Right atrium auricular region (tissue), 2 donors: ENCODE results near the gene NXNL2. TPM values are rescaled to one million over a fixed set of nuclear protein-coding genes. Genes with fewer than 3 reads are reported as not detected.
A peak's percentile ranks its signal among the peaks of the same experiment; 100 is the strongest.

Experiments used
- DNase-seq: peaks from one replicate; pipeline ENCODE4 v3.0.0-alpha.2; 2019; ENCODE audit warnings: low spot score
- H3K27ac ChIP-seq, 2 donors: fragments of 200-600 bp; sonication (generic); 1 replicate in 1 of 2; 2 replicates in 1 of 2; pipeline ENCODE4 v1.5.1; 2016 to 2019
- H3K27me3 ChIP-seq, 2 donors: fragments of 200-600 bp; sonication (generic); one replicate each; pipeline versions ENCODE4 v1.5.1 to v1.6.0; 2017 to 2019
- H3K36me3 ChIP-seq: fragments of 200-600 bp; sonication (generic); one replicate; pipeline ENCODE4 v1.5.1; 2016
- H3K4me1 ChIP-seq, 2 donors: fragments of 200-600 bp; sonication (generic); one replicate each; pipeline versions ENCODE4 v1.5.1 to v1.6.0; 2017 to 2019
- H3K4me3 ChIP-seq, 2 donors: fragments of 200-600 bp; sonication (generic); 1 replicate in 1 of 2; 2 replicates in 1 of 2; pipeline ENCODE4 v1.5.1; 2017 to 2019; ENCODE audit warnings: mild to moderate bottlenecking in 1 of 2, moderate library complexity in 1 of 2
- H3K9me3 ChIP-seq, 2 donors: fragments of 200-600 bp; sonication (generic); one replicate each; pipeline ENCODE4 v1.5.1; 2019
- total RNA-seq, 2 donors: library from RNA; depleted of rRNA; stranded (reverse); fragments of >200 nt; gene quantifications; one replicate each; pipeline ENCODE4 v1.1.0, GENCODE V29; 2016
- TF ChIP-seq, protein P1 (sequence below), 2 donors: fragments of 200-600 bp; sonication (generic); IDR thresholded peaks; one replicate each; pipeline ENCODE4 v1.5.1; 2019; ENCODE audit warnings: antibody characterized with exemption in 2 of 2

NXNL2 gene
- total RNA-seq, 2 donors from 2014 or later, result not detected

DNA sequence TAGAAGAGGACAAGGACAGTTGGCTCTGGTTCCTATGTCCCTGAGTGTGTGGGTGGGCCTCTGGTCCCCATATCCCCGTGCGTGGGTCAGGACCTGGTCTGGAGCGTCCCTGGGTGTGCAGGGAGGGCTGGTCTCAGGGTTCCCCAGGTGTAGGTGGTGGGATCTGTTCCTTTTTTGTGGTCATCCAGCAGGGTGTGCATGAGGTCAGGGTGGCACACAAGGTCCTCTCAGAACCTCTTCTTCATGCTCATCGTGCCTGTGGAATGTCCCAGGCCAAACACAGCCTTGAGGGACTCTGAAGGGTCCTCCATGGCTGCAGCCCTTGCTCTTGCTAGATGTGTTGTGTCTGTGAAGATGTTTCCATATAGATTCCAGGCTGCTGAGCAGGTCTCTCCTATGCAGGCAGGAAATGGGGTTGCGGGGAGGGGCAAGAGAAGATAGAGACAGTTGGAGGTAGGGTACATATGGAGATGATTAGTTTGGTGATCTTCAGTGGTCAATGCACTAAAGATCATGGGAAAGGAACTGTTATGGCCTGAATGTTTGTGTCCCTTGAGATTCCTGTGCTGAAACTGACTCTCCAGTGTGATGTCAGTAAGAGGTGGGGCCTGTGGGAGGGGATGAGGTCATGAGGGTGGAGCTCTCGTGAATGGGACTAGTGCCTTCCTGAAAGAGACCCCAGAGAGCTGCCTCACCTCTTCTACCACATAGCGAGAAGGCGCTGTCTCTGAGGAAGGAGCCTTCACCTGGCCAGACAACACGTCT is 53.1 kb downstream of the NXNL2 start:
- Histone ChIP-seq H3K36me3 (no peaks in the 10 kb centered on the region), H3K4me3 (no peak overlapping the region), H3K27me3 (no peaks in the 10 kb centered on the region), H3K4me1 (peaks cover 0 to 7% of the 10 kb centered on the region in 2 donors), H3K27ac (no peak overlapping the region), H3K9me3 (no peaks in the 10 kb centered on the region)
- no peak for DNase-seq
- TF ChIP-seq, protein P1, sequence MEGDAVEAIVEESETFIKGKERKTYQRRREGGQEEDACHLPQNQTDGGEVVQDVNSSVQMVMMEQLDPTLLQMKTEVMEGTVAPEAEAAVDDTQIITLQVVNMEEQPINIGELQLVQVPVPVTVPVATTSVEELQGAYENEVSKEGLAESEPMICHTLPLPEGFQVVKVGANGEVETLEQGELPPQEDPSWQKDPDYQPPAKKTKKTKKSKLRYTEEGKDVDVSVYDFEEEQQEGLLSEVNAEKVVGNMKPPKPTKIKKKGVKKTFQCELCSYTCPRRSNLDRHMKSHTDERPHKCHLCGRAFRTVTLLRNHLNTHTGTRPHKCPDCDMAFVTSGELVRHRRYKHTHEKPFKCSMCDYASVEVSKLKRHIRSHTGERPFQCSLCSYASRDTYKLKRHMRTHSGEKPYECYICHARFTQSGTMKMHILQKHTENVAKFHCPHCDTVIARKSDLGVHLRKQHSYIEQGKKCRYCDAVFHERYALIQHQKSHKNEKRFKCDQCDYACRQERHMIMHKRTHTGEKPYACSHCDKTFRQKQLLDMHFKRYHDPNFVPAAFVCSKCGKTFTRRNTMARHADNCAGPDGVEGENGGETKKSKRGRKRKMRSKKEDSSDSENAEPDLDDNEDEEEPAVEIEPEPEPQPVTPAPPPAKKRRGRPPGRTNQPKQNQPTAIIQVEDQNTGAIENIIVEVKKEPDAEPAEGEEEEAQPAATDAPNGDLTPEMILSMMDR (IDR thresholded peaks at IDR 0.05), result no peak

DNA sequence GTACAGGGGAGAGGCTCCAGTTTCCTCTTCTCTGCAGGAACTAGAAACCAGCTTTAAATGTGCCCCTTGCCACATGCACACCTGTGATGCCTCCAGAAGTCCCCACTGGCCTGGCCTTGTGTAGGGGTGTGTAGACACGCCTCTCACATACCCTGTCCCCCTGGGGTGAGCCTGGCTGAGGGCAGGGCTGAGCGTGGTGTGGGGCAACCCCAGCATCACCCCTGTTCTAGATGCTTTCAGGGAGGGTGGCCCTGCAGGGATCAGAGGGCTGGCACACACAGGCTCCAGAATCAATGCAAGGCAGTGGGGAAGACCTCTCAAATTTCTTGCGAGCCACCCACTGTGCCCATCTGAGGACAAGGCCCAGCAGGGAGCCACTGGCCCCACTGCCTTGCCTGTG is 54.7 kb downstream of the NXNL2 start:
- H3K4me1 ChIP-seq, result no peaks in the 10 kb centered on the region
- no peak overlapping the region for H3K27ac ChIP-seq
- TF ChIP-seq, protein P1 (IDR thresholded peaks at IDR 0.05), result no peak
- no peaks in the 10 kb centered on the region for H3K27me3 ChIP-seq
- no peak overlapping the region for H3K4me3 ChIP-seq
- H3K36me3 ChIP-seq, result no peaks in the 10 kb centered on the region
- no peak for DNase-seq
- no peaks in the 10 kb centered on the region for H3K9me3 ChIP-seq

DNA sequence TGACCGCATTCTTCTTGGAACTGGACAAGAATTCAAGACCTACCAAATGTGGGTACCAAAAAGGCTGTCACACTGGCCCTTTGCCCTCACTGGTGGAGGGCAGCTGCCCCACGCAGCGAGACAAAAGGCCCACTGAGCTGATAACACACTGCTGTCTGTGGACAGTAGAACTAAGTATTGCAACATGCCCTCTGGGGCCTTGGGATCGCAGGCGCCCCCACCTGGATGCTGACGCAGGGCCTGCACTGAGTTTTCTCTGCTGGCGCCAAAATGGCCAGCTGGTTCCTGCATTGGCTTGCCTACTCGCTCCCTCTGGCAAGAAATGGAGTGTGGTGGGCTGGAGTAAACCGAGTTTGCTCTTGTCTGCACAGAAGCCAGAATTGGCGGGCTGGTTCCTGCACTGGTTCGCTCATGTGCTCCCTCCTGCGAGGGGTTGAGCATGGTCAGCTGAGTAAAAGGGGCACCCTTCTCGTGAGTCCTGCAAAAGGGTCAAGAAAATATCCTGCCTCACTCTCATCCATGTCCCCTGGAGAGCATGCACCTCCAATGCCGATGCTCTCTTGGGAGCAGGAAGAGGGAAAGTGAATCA is 55.7 kb downstream of the NXNL2 start:
- no peak overlapping the region for H3K27ac ChIP-seq
- no peaks in the 10 kb centered on the region for H3K36me3 ChIP-seq
- no peaks in the 10 kb centered on the region for H3K4me1 ChIP-seq
- H3K27me3 ChIP-seq, result no peaks in the 10 kb centered on the region
- no peaks in the 10 kb centered on the region for H3K9me3 ChIP-seq
- TF ChIP-seq, protein P1 (IDR thresholded peaks at IDR 0.05), result no peak
- no peak for DNase-seq
- H3K4me3 ChIP-seq, result no peak overlapping the region

DNA sequence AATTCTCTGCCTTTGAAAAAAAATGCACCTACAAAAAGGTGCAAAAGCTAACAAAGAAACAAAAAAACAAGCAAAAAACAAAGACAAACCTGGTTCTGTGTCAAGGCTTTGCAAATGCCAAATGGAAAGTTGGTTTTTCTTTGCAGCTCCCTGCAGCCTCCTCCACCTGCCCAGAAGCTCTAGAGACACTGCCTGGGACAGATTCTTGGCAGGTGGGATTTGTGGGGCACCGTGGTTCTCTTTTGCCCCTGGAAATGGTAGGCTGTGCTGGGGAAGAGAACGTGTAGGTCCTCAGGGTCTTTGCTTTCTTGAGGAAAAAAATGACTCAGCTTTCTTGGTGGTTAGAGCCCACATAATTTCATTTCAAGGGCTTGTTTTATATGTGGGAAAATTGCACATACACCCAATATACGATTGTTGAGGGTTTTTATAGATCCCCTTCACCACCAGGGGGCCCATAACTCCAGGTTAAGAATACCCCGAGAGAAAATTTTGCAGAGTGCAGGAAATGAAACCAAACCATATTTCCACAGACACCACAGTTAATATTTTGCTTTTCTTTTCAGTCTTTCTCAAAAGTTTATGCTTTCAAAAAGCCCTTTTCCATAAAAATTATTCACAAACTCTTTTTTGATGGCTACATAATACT is 58.7 kb downstream of the NXNL2 start:
- Histone ChIP-seq H3K9me3 (no peaks in the 10 kb centered on the region), H3K27ac (no peak overlapping the region), H3K36me3 (no peaks in the 10 kb centered on the region), H3K4me1 (no peaks in the 10 kb centered on the region), H3K4me3 (no peak overlapping the region), H3K27me3 (no peaks in the 10 kb centered on the region)
- no peak for DNase-seq
- TF ChIP-seq, protein P1 (IDR thresholded peaks at IDR 0.05), result peak in 1 of 2 donors; percentile 80

Other genes starting within 250 kb of the NXNL2 start
- gene SPIN1, start 146.7 kb upstream of the NXNL2 start, total RNA-seq, result 10 to 100 TPM; 48.9 to 55.4 TPM